ENCODE measurements around the gene SPIRE1.

GRCh38 chr18:12606592-12607315 lies 51.2 kb downstream of the SPIRE1 start:
- no peak for TF ChIP-seq PPARA (CRISPR knock-in tag; IDR thresholded peaks at IDR 0.05; ENCODE audit: borderline replicate concordance)
- TF ChIP-seq SNAI2 (CRISPR knock-in tag; IDR thresholded peaks at IDR 0.05) = no peak
- no peak for TF ChIP-seq ZNF8 (CRISPR knock-in tag; IDR thresholded peaks at IDR 0.05)
- TF ChIP-seq PATZ1 (CRISPR knock-in tag; IDR thresholded peaks at IDR 0.05; ENCODE audit: borderline replicate concordance) = no peak
- no peak for TF ChIP-seq ARNTL (CRISPR knock-in tag; IDR thresholded peaks at IDR 0.05; ENCODE audit: borderline replicate concordance, low read depth)
- no peak for TF ChIP-seq ZC3H10 (CRISPR knock-in tag; IDR thresholded peaks at IDR 0.05)
- TF ChIP-seq, protein P1, sequence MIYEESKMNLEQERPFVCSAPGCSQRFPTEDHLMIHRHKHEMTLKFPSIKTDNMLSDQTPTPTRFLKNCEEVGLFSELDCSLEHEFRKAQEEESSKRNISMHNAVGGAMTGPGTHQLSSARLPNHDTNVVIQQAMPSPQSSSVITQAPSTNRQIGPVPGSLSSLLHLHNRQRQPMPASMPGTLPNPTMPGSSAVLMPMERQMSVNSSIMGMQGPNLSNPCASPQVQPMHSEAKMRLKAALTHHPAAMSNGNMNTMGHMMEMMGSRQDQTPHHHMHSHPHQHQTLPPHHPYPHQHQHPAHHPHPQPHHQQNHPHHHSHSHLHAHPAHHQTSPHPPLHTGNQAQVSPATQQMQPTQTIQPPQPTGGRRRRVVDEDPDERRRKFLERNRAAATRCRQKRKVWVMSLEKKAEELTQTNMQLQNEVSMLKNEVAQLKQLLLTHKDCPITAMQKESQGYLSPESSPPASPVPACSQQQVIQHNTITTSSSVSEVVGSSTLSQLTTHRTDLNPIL (CRISPR knock-in tag; IDR thresholded peaks at IDR 0.05; ENCODE audit: low read depth) = no peak
- no peak for TF ChIP-seq RARB (CRISPR knock-in tag; IDR thresholded peaks at IDR 0.05)
- TF ChIP-seq ZFP3 (CRISPR knock-in tag; IDR thresholded peaks at IDR 0.05) = no peak
- no peak for TF ChIP-seq ZFP30 (CRISPR knock-in tag; IDR thresholded peaks at IDR 0.05)
- TF ChIP-seq GLIS3 (CRISPR knock-in tag; IDR thresholded peaks at IDR 0.05) = no peak
- TF ChIP-seq TSHZ2 (CRISPR knock-in tag; IDR thresholded peaks at IDR 0.05) = no peak
- TF ChIP-seq, protein P2, sequence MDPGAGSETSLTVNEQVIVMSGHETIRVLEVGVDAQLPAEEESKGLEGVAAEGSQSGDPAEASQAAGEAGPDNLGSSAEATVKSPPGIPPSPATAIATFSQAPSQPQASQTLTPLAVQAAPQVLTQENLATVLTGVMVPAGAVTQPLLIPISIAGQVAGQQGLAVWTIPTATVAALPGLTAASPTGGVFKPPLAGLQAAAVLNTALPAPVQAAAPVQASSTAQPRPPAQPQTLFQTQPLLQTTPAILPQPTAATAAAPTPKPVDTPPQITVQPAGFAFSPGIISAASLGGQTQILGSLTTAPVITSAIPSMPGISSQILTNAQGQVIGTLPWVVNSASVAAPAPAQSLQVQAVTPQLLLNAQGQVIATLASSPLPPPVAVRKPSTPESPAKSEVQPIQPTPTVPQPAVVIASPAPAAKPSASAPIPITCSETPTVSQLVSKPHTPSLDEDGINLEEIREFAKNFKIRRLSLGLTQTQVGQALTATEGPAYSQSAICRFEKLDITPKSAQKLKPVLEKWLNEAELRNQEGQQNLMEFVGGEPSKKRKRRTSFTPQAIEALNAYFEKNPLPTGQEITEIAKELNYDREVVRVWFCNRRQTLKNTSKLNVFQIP (CRISPR knock-in tag; IDR thresholded peaks at IDR 0.05; ENCODE audit: borderline replicate concordance, low read depth) = no peak
- TF ChIP-seq, protein P3, sequence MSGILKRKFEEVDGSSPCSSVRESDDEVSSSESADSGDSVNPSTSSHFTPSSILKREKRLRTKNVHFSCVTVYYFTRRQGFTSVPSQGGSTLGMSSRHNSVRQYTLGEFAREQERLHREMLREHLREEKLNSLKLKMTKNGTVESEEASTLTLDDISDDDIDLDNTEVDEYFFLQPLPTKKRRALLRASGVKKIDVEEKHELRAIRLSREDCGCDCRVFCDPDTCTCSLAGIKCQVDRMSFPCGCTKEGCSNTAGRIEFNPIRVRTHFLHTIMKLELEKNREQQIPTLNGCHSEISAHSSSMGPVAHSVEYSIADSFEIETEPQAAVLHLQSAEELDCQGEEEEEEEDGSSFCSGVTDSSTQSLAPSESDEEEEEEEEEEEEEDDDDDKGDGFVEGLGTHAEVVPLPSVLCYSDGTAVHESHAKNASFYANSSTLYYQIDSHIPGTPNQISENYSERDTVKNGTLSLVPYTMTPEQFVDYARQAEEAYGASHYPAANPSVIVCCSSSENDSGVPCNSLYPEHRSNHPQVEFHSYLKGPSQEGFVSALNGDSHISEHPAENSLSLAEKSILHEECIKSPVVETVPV (CRISPR knock-in tag; IDR thresholded peaks at IDR 0.05) = no peak
